DOHH2 (cell line): ENCODE data around the gene TSC1.

Source experiments
- H3F3A ChIP-seq: fragments of 200-600 bp; sonication (generic), shearing (Covaris generic); 2 replicates; pipeline ENCODE4 v1.6.0; 2016; ENCODE audit warnings: antibody characterized with exemption, mild to moderate bottlenecking; ENCODE audit not compliant: control insufficient read depth, insufficient read depth
- H3K27ac ChIP-seq: fragments of 200-600 bp; sonication (generic); 2 replicates; pipeline ENCODE4 v1.5.1; 2014; ENCODE audit warnings: low read depth, mild to moderate bottlenecking, low read length, moderate library complexity
- H3K27me3 ChIP-seq: fragments of 200-600 bp; sonication (generic); 2 replicates; pipeline ENCODE4 v1.6.1; 2014; ENCODE audit warnings: mild to moderate bottlenecking, low read length, mixed read lengths; ENCODE audit not compliant: control insufficient read depth
- H3K36me3 ChIP-seq: fragments of 200-600 bp; sonication (generic); 2 replicates; pipeline ENCODE4 v1.6.1; 2014; ENCODE audit warnings: mild to moderate bottlenecking, low read length, moderate library complexity, mixed read lengths; ENCODE audit not compliant: control insufficient read depth
- H3K4me1 ChIP-seq: fragments of 200-600 bp; sonication (generic); 2 replicates; pipeline ENCODE4 v1.6.1; 2014; ENCODE audit warnings: mild to moderate bottlenecking, low read length, mixed read lengths; ENCODE audit not compliant: control insufficient read depth
- H3K4me2 ChIP-seq: fragments of 200-600 bp; sonication (generic); 2 replicates; pipeline ENCODE4 v1.6.0; 2014; ENCODE audit warnings: mild to moderate bottlenecking, low read length, moderate library complexity
- H3K4me3 ChIP-seq: fragments of 200-600 bp; sonication (generic); 2 replicates; pipeline ENCODE4 v1.5.1; 2014; ENCODE audit warnings: mild to moderate bottlenecking, low read length, mixed read lengths
- H3K79me2 ChIP-seq: fragments of 200-600 bp; sonication (generic); 2 replicates; pipeline ENCODE4 v1.6.1; 2014; ENCODE audit warnings: mild to moderate bottlenecking, low read length, mixed read lengths; ENCODE audit not compliant: control insufficient read depth
- H3K9me2 ChIP-seq: fragments of 200-600 bp; sonication (generic); replicated peaks from 2 replicates; pipeline ENCODE4 v1.6.1; 2014; ENCODE audit warnings: mild to moderate bottlenecking, low read length, mixed read lengths; ENCODE audit not compliant: control insufficient read depth
- H3K9me3 ChIP-seq: fragments of 200-600 bp; sonication (generic); 2 replicates; pipeline ENCODE4 v1.6.1; 2014; ENCODE audit warnings: antibody characterized with exemption, low read length, mixed read lengths; ENCODE audit not compliant: control insufficient read depth, insufficient read depth
- H4K20me1 ChIP-seq: fragments of 200-600 bp; sonication (generic); 2 replicates; pipeline ENCODE4 v1.6.0; 2014; ENCODE audit warnings: low read depth, mild to moderate bottlenecking, antibody characterized with exemption, low read length, moderate library complexity; ENCODE audit not compliant: control insufficient read depth, insufficient read depth
- CTCF ChIP-seq: fragments of 200-600 bp; sonication (generic); IDR thresholded peaks from one replicate; pipeline ENCODE4 v1.5.1; 2014; ENCODE audit warnings: antibody characterized with exemption, mild to moderate bottlenecking, low read depth, low read length; ENCODE audit not compliant: poor library complexity, severe bottlenecking
- EZH2phosphoT487 ChIP-seq: fragments of 200-600 bp; sonication (generic); IDR thresholded peaks from 2 replicates; pipeline ENCODE4 v1.6.1; 2017; ENCODE audit warnings: borderline replicate concordance, mild to moderate bottlenecking, antibody characterized with exemption, low read length, moderate library complexity, mixed read lengths

The TSC1 gene

GRCh38 chr9:132927704-132928103 lies 16.7 kb downstream of the TSC1 start:
- Histone ChIP-seq H3K27me3 (no peaks in the 10 kb centered on the region), H3K36me3 (peaks cover 83% of the 10 kb centered on the region), H3K9me3 (no peaks in the 10 kb centered on the region), H3K4me1 (no peaks in the 10 kb centered on the region), H3K4me3 (no peak overlapping the region), H3K79me2 (peaks cover 18% of the 10 kb centered on the region), H4K20me1 (0 out of 2 replicates have a peak, but pooled peaks cover 3% of the 10 kb centered on the region), H3K27ac (no peak overlapping the region), H3K9me2 (no peaks in the 10 kb centered on the region), H3F3A (no peaks in the 10 kb centered on the region), H3K4me2 (no peak overlapping the region)
- TF ChIP-seq CTCF: no peak
- no peak for TF ChIP-seq EZH2phosphoT487

DNA sequence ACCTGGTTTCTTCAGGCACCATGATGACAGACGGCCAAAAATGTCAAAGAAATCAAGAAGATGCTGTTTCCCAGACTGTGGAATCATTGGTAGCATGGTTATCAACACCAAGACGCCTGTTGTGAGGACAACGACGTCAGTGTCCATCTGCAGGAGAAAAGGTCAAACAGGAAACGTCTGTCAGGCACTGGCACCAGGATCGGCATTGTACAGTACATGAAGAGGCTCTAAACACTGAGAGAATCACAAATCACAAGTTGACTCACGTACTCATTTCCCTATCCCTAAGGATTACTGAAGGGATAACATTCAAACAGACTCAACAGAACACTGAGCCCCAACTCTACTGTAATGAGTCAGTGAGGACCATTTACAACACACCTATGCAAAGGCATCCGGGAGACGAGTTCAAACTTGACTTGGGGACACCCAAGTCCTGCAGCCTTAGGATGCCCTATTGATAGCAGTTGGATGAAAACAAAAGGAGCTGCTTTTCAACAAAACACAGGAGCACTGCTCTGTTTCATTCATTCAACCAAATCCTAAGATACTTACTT lies 21.0 kb downstream of the TSC1 start:
- Histone ChIP-seq H3K27ac (no peak overlapping the region), H3K4me2 (no peak overlapping the region), H3K9me2 (no peaks in the 10 kb centered on the region), H3K4me3 (no peak overlapping the region), H3K79me2 (no peaks in the 10 kb centered on the region), H4K20me1 (no peaks in the 10 kb centered on the region), H3K9me3 (no peaks in the 10 kb centered on the region), H3F3A (no peaks in the 10 kb centered on the region), H3K4me1 (no peaks in the 10 kb centered on the region), H3K27me3 (no peaks in the 10 kb centered on the region), H3K36me3 (peaks cover 86% of the 10 kb centered on the region)
- TF ChIP-seq EZH2phosphoT487: no peak

GRCh38 chr9:132919614-132920268 lies 24.7 kb downstream of the TSC1 start:
- H3K4me3 ChIP-seq: no peak overlapping the region
- no peaks in the 10 kb centered on the region for H4K20me1 ChIP-seq
- H3K36me3 ChIP-seq: peaks cover 90% of the 10 kb centered on the region
- H3K4me1 ChIP-seq: no peaks in the 10 kb centered on the region
- no peaks in the 10 kb centered on the region for H3F3A ChIP-seq
- H3K9me3 ChIP-seq: no peaks in the 10 kb centered on the region
- no peaks in the 10 kb centered on the region for H3K27me3 ChIP-seq
- H3K79me2 ChIP-seq: no peaks in the 10 kb centered on the region
- no peak overlapping the region for H3K4me2 ChIP-seq
- H3K27ac ChIP-seq: no peak overlapping the region
- no peaks in the 10 kb centered on the region for H3K9me2 ChIP-seq
- TF ChIP-seq CTCF (no peak), EZH2phosphoT487 (no peak)

DNA sequence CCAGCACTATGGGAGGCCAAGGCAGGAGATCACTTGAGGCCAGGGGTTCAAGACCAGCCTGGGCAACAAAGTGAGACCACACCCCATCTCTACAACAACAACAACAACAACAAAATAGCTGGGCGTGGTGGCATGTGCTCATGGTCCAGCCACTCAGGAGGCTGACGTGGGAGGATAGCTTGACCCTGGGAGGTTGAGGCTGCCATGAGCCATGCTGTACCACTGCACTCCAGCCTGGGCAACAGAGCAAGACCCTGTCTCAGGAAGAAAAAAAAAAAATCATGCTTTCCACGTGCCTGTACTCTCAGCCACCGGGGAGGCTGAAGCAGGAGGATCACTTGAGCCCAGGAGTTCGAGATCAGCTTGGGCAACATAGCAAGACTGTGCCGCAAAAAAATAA lies 29.5 kb downstream of the TSC1 start:
- H3K27me3 ChIP-seq: no peaks in the 10 kb centered on the region
- H3K4me2 ChIP-seq: no peak overlapping the region
- peaks cover 75% of the 10 kb centered on the region for H3K36me3 ChIP-seq
- no peak for TF ChIP-seq CTCF
- no peak for TF ChIP-seq EZH2phosphoT487
- H3K9me2 ChIP-seq: no peaks in the 10 kb centered on the region
- no peak overlapping the region for H3K4me3 ChIP-seq
- no peaks in the 10 kb centered on the region for H3K4me1 ChIP-seq
- no peaks in the 10 kb centered on the region for H3F3A ChIP-seq
- H3K27ac ChIP-seq: no peak overlapping the region
- H3K9me3 ChIP-seq: no peaks in the 10 kb centered on the region
- no peaks in the 10 kb centered on the region for H3K79me2 ChIP-seq
- H4K20me1 ChIP-seq: no peaks in the 10 kb centered on the region
